ENCODE results near the gene CDKN2B-AS1. TPM values are rescaled to one million over a fixed set of nuclear protein-coding genes. Genes with fewer than 3 reads are reported as not detected.

The CDKN2B-AS1 gene
- total and polyA plus RNA-seq, 2 of the 13 experiments (the other 11 are each of a cell fraction or from before 2014, with no cell fraction given), result 0.64 to 2.3 TPM

GRCh38 chr9:21966140-21966851 is 28.3 kb upstream of the CDKN2B-AS1 start:
- H3K9ac ChIP-seq (ENCODE audit: insufficient read depth, low read depth, low read length), result no peak overlapping the region
- H3K27me3 ChIP-seq (ENCODE audit: control insufficient read depth in 1 of 2, insufficient read depth in 2 of 2, low read length in 2 of 2), result peaks cover 5 to 25% of the 10 kb centered on the region in 2 experiments; a peak in 3 of 5 replicates
- 56% methylated on average over 14 of the region's 15 CpGs for WGBS (ENCODE audit: low lambda C conversion rate)
- in situ Hi-C loops (cut with HindIII; ENCODE audit: extremely low pct_ligation_motif_present, low pct_unique_long_range_greater_than_20kb) (no loop called here), intact Hi-C loops (cut with micrococcal nuclease; ENCODE audit: unreplicated experiment) (no loop called here)
- POLR2A ChIA-PET, result no interaction called here
- no peaks in the 10 kb centered on the region for H3K79me2 ChIP-seq (ENCODE audit: insufficient read depth, low read length)
- ATAC-seq (peak; percentile 18; the same call in 1 of the 3 replicates), FAIRE-seq (no peak), DNase-seq (ENCODE audit: low spot score) (no peak)
- H3K27ac ChIP-seq (ENCODE audit: extremely low read length, insufficient read depth, low read length), result no peak overlapping the region
- peaks cover 12% of the 10 kb centered on the region for H3K4me1 ChIP-seq (ENCODE audit: insufficient read depth, low read length)
- CTCF ChIA-PET (ENCODE audit: low intra/inter-chr PET ratio, low total read pairs), result interaction anchor here (2.3 kb wide), 1 partner anchor 153 kb away, joined by 20 read pairs; no protein-coding TSS in a partner anchor
- peak overlapping the region; percentile 89; the same call in 1 of the 2 replicates for H3K4me2 ChIP-seq (ENCODE audit: low read depth, low read length)
- no peaks in the 10 kb centered on the region for H4K20me1 ChIP-seq (ENCODE audit: insufficient read depth, low read length)
- no TSS peak for BruUV-seq (replicated peaks)
- no peak overlapping the region for H2AFZ ChIP-seq (ENCODE audit: low read length)
- H3K36me3 ChIP-seq (replicated peaks in 1 of 2; ENCODE audit: control insufficient read depth in 1 of 2, insufficient read depth in 2 of 2, low read length in 2 of 2), result no peaks in the 10 kb centered on the region
- H3K9me3 ChIP-seq (ENCODE audit: low read length), result no peaks in the 10 kb centered on the region
- H3K4me3 ChIP-seq (replicated peaks in 1 of 3; ENCODE audit: insufficient read depth in 1 of 3, low read depth in 2 of 3, low read length in 3 of 3), result no peak overlapping the region
- no peak for TF ChIP-seq TAF15 (IDR thresholded peaks at IDR 0.05; ENCODE audit: low read depth, low read length, poor library complexity, severe bottlenecking)
- no peak for TF ChIP-seq AFF4 (CRISPR knock-in tag; IDR thresholded peaks at IDR 0.05)
- TF ChIP-seq ZNF225 (CRISPR knock-in tag; IDR thresholded peaks at IDR 0.05), result no peak
- no peak for TF ChIP-seq KDM5A (IDR thresholded peaks at IDR 0.05; ENCODE audit: borderline replicate concordance, low read length)
- no peak for TF ChIP-seq DPF2 (CRISPR knock-in tag; IDR thresholded peaks at IDR 0.05; ENCODE audit: borderline replicate concordance, low read depth)
- TF ChIP-seq TBP (CRISPR knock-in tag; IDR thresholded peaks at IDR 0.05), result no peak
- TF ChIP-seq USF2 (IDR thresholded peaks at IDR 0.05; ENCODE audit: low read depth, low read length), result no peak
- no peak for TF ChIP-seq USF2 (CRISPR knock-in tag; IDR thresholded peaks at IDR 0.05; ENCODE audit: borderline replicate concordance)
- TF ChIP-seq ZZZ3 (CRISPR knock-in tag; IDR thresholded peaks at IDR 0.05; ENCODE audit: borderline replicate concordance), result no peak
- no peak for TF ChIP-seq ZBTB1 (CRISPR knock-in tag; IDR thresholded peaks at IDR 0.05; ENCODE audit: borderline replicate concordance)
- no peak for TF ChIP-seq ZBTB26 (CRISPR knock-in tag; IDR thresholded peaks at IDR 0.05; ENCODE audit: borderline replicate concordance)
- TF ChIP-seq ZNF234 (CRISPR knock-in tag; conservative IDR thresholded peaks at IDR 0.05), result no peak
- no peak for TF ChIP-seq DBP (CRISPR knock-in tag; IDR thresholded peaks at IDR 0.05; ENCODE audit: not compliant biosample characterization)
- no peak for TF ChIP-seq NRL (CRISPR knock-in tag; IDR thresholded peaks at IDR 0.05; ENCODE audit: borderline replicate concordance)
- TF ChIP-seq ZKSCAN8 (CRISPR knock-in tag; IDR thresholded peaks at IDR 0.05; ENCODE audit: borderline replicate concordance), result no peak
- TF ChIP-seq ZNF572 (CRISPR knock-in tag; IDR thresholded peaks at IDR 0.05), result no peak

Measured in HepG2 (cell line).